ENCODE data around the gene USP40. TPM values are rescaled to one million over a fixed set of nuclear protein-coding genes. Genes with fewer than 3 reads are reported as not detected.

Gene USP40
- total and polyA plus RNA-seq, 2 of the 8 experiments (the other 6 are each of a cell fraction or from before 2014, with no cell fraction given) = 12.0 to 15.7 TPM

DNA sequence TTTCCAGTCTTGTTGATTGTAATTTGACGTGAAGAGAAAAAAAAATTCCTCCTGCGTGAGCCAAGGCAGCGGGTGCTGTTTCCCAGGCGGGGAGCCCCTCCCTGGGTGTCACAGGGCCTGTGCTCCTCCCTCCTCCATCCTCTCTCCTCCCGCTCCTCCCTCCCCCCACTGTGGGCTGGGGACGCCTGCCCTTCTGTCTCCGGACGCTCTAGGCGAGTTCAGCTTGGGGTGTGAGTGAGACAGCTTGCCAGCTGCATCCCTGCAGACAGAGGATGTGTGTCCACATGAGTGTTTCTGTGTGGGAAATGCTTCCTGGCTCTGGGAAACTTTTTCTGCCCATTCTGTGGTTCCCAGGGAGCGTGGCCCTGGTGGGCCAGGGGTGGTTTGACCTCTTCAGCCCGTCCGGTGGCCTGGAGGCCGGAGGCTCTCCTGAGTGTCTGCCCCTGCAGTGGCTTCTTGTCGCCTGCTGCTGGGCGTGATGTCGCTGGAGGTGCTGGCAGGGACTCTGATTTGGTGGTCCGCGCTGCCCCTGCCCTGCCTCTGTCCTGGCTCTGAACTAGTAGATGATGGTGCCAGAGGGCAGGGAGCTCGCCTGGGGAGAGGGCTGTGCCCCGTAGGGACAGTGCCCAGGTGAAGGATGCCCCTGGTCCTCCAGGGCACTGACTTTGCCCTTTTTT lies 96.4 kb downstream of the USP40 start:
- H2BK120ac ChIP-seq (replicated peaks; ENCODE audit: low read depth, low read length) = no peak overlapping the region
- no peak overlapping the region for H3K18ac ChIP-seq (ENCODE audit: extremely low read depth, low read length)
- no peak overlapping the region for H2BK12ac ChIP-seq (ENCODE audit: low read depth, low read length)
- peaks cover 0 to 1% of the 10 kb centered on the region in 2 experiments for H4K20me1 ChIP-seq (replicated peaks in 1 of 2; ENCODE audit: control insufficient read depth in 1 of 2, insufficient read depth in 2 of 2, low read length in 2 of 2)
- no peaks in the 10 kb centered on the region for H3K9me3 ChIP-seq (ENCODE audit: insufficient read depth in 2 of 2, low read depth in 1 of 2, low read length in 1 of 2)
- no peak overlapping the region for H2BK15ac ChIP-seq (ENCODE audit: low read length)
- H3K23me2 ChIP-seq (ENCODE audit: low read depth, low read length) = no peaks in the 10 kb centered on the region
- peaks cover 0 to 11% (median 3%) of the 10 kb centered on the region in 4 experiments; a peak in 4 of 8 replicates for H3K36me3 ChIP-seq (ENCODE audit: control insufficient read depth in 2 of 4, insufficient read depth in 4 of 4, low read length in 3 of 4)
- no peak overlapping the region for H3K4ac ChIP-seq (replicated peaks; ENCODE audit: insufficient read length, low read depth, low read length)
- CTCF ChIA-PET (ENCODE audit: partially characterized antibody) = interaction anchor here (1.2 kb wide), 1 partner anchor 237 kb away, joined by 3 read pairs; no protein-coding TSS in a partner anchor
- H3K9ac ChIP-seq (replicated peaks in 1 of 4; ENCODE audit: extremely low read depth in 1 of 4, low read depth in 3 of 4, low read length in 3 of 4) = no peak overlapping the region
- no peak overlapping the region for H3K27ac ChIP-seq (ENCODE audit: low read depth, low read length)
- H2BK20ac ChIP-seq (ENCODE audit: low read length) = no peak overlapping the region
- no peak overlapping the region for H3K4me2 ChIP-seq (ENCODE audit: insufficient read depth in 1 of 2, low read depth in 2 of 2, low read length in 2 of 2)
- no peak overlapping the region for H3K14ac ChIP-seq (ENCODE audit: insufficient read length)
- H2AFZ ChIP-seq (ENCODE audit: low read length) = no peak overlapping the region
- no peak overlapping the region for H2AK5ac ChIP-seq (ENCODE audit: low read depth, low read length)
- no peak overlapping the region for H3K23ac ChIP-seq (ENCODE audit: insufficient read length)
- H3K79me2 ChIP-seq (ENCODE audit: control insufficient read depth in 1 of 2, insufficient read depth in 2 of 2, low read length in 2 of 2) = no peaks in the 10 kb centered on the region
- POLR2A ChIA-PET (ENCODE audit: partially characterized antibody) = no interaction called here
- no peak overlapping the region for H2BK5ac ChIP-seq (ENCODE audit: low read depth, low read length)
- H3K27me3 ChIP-seq (replicated peaks in 1 of 4; ENCODE audit: control insufficient read depth in 3 of 4, extremely low read depth in 1 of 4, insufficient read depth in 3 of 4, low read length in 3 of 4) = no peaks in the 10 kb centered on the region
- TF ChIP-seq JUN (IDR thresholded peaks at IDR 0.05; ENCODE audit: low read depth, low read length) (no peak), RNF2 (IDR thresholded peaks at IDR 0.05; ENCODE audit: borderline replicate concordance, low read depth, low read length, missing control alignments, poor library complexity, severe bottlenecking) (no peak), MAFK (IDR thresholded peaks at IDR 0.05; ENCODE audit: low read depth, low read length) (no peak), CBX5 (IDR thresholded peaks at IDR 0.05; ENCODE audit: low read depth, low read length) (no peak), GTF2F1 (IDR thresholded peaks at IDR 0.05; ENCODE audit: borderline replicate concordance, low read depth, low read length) (no peak), ZNF274 (IDR thresholded peaks at IDR 0.05; ENCODE audit: borderline replicate concordance, extremely low read depth, low read length) (no peak), BRCA1 (IDR thresholded peaks at IDR 0.05; ENCODE audit: low read depth, low read length) (no peak), CBX8 (IDR thresholded peaks at IDR 0.05; ENCODE audit: borderline replicate concordance, low read depth, low read length) (no peak), ASH2L (IDR thresholded peaks at IDR 0.05; ENCODE audit: low read length) (no peak), TEAD4 (IDR thresholded peaks at IDR 0.05; ENCODE audit: low read depth, low read length) (no peak), SP4 (IDR thresholded peaks at IDR 0.05; ENCODE audit: low read length) (no peak), RAD21 (IDR thresholded peaks at IDR 0.05 in 1 of 2, conservative IDR thresholded peaks at IDR 0.05 in 1 of 2; ENCODE audit: low read depth in 2 of 2, low read length in 2 of 2) (no peak)
- peaks cover 0 to 6% (median 0%) of the 10 kb centered on the region in 4 experiments; a peak in 2 of 7 replicates for H3K4me1 ChIP-seq (replicated peaks in 1 of 4; ENCODE audit: control insufficient read depth in 3 of 4, insufficient read depth in 4 of 4, low read length in 3 of 4)
- no peak for DNase-seq (ENCODE audit: low read depth in 1 of 2, low spot score in 2 of 2)
- no peak overlapping the region for H4K5ac ChIP-seq (ENCODE audit: insufficient read length, low read depth, low read length)
- no peak overlapping the region for H4K8ac ChIP-seq (ENCODE audit: extremely low read depth, insufficient read depth, low read length)
- no peaks in the 10 kb centered on the region for H3K79me1 ChIP-seq (ENCODE audit: low read depth, low read length)
- FAIRE-seq = no peak
- no peak overlapping the region for H3K4me3 ChIP-seq (ENCODE audit: extremely low read depth in 1 of 4, insufficient read depth in 2 of 4, low read depth in 3 of 4, low read length in 4 of 4)
- H4K91ac ChIP-seq (replicated peaks; ENCODE audit: insufficient read length, low read length) = no peak overlapping the region
- no peak overlapping the region for H3K56ac ChIP-seq (replicated peaks; ENCODE audit: insufficient read length, low read depth, low read length)
- 91% methylated on average over 16 of the region's 20 CpGs; no CpG with 5 or more reads in 1 of the 2 experiments for WGBS, 2 experiments (ENCODE audit: extremely low coverage in 1 of 2, insufficient coverage in 1 of 2, insufficient read length in 1 of 2, insufficient replicate concordance in 2 of 2, low coverage in 1 of 2, low lambda C conversion rate in 2 of 2, missing lambda C conversion rate in 1 of 2)
